Neural progenitor cell (in vitro differentiated cells): Measurements from ENCODE around the gene CKS2. TPM values are rescaled to one million over a fixed set of nuclear protein-coding genes. Genes with fewer than 3 reads are reported as not detected.
"Not testable (repeated sequence)": the region's sequence is repeated elsewhere in the genome, so short reads cannot be mapped to it uniquely, and the experiment has no call there.

ENCODE experiments used
- DNase-seq: peaks from one replicate; pipeline ENCODE4 v3.0.0-alpha.2; 2016; ENCODE audit warnings: low spot score
- H2AFZ ChIP-seq: fragments of 200-600 bp; sonication (generic); replicated peaks from 2 replicates; pipeline ENCODE4 v1.6.1; 2016; ENCODE audit warnings: antibody characterized with exemption
- H3F3A ChIP-seq: fragments of 200-600 bp; sonication (generic); 2 replicates; pipeline ENCODE4 v1.6.1; 2016; ENCODE audit warnings: antibody characterized with exemption, low read depth
- H3K27ac ChIP-seq: fragments of 200-600 bp; sonication (generic); 2 replicates; pipeline ENCODE4 v1.5.1; 2016; ENCODE audit warnings: mild to moderate bottlenecking
- H3K27me3 ChIP-seq: fragments of 200-600 bp; sonication (generic); 2 replicates; pipeline ENCODE4 v1.6.1; 2016; ENCODE audit warnings: mild to moderate bottlenecking, moderate library complexity
- H3K36me3 ChIP-seq: fragments of 200-600 bp; sonication (generic); 2 replicates; pipeline ENCODE4 v1.5.1; 2016
- H3K4me1 ChIP-seq: fragments of 200-600 bp; sonication (generic); 2 replicates; pipeline ENCODE4 v1.6.1; 2016; ENCODE audit warnings: mixed run types
- H3K4me2 ChIP-seq: fragments of 200-600 bp; sonication (generic); 2 replicates; pipeline ENCODE4 v1.6.1; 2016
- H3K4me3 ChIP-seq: fragments of 200-600 bp; sonication (generic); 2 replicates; pipeline ENCODE4 v1.5.1; 2016
- H3K79me2 ChIP-seq: fragments of 200-600 bp; sonication (generic); 2 replicates; pipeline ENCODE4 v1.6.1; 2016; ENCODE audit warnings: low read depth
- H3K9ac ChIP-seq: fragments of 200-600 bp; sonication (generic); 2 replicates; pipeline ENCODE4 v1.6.1; 2016
- H3K9me3 ChIP-seq: fragments of 200-600 bp; sonication (generic); 2 replicates; pipeline ENCODE4 v1.5.1; 2016; ENCODE audit warnings: low read depth
- H4K20me1 ChIP-seq: fragments of 200-600 bp; sonication (generic); 2 replicates; pipeline ENCODE4 v1.6.1; 2016; ENCODE audit warnings: low read depth
- H3K27ac Mint-ChIP-seq: 3 replicates; pipeline ENCODE4 v1.8.0; 2021; ENCODE audit warnings: mixed read lengths
- H3K27me3 Mint-ChIP-seq: 2 replicates; pipeline ENCODE4 v1.8.0; 2022; ENCODE audit warnings: low read depth, mild to moderate bottlenecking, inconsistent platforms, moderate library complexity, mixed read lengths; ENCODE audit not compliant: insufficient read depth
- H3K36me3 Mint-ChIP-seq: 3 replicates; pipeline ENCODE4 v1.8.0; 2021; ENCODE audit warnings: mixed read lengths
- H3K4me1 Mint-ChIP-seq: 3 replicates; pipeline ENCODE4 v1.8.0; 2021; ENCODE audit warnings: mixed read lengths
- H3K4me3 Mint-ChIP-seq: 3 replicates; pipeline ENCODE4 v1.8.0; 2021; ENCODE audit warnings: mild to moderate bottlenecking, moderate library complexity, mixed read lengths
- H3K9me3 Mint-ChIP-seq: 3 replicates; pipeline ENCODE4 v1.8.0; 2020; ENCODE audit warnings: mixed read lengths
- EZH2 ChIP-seq: fragments of 200-600 bp; sonication (generic); IDR thresholded peaks from 2 replicates; pipeline ENCODE4 v1.6.1; 2017; ENCODE audit warnings: antibody characterized with exemption, mild to moderate bottlenecking, moderate library complexity
- EZH2phosphoT487 ChIP-seq: fragments of 200-600 bp; sonication (generic); IDR thresholded peaks from 2 replicates; pipeline ENCODE4 v1.6.1; 2017; ENCODE audit warnings: antibody characterized with exemption
- total RNA-seq: library from RNA; depleted of rRNA; stranded (reverse); fragments of >200 nt; gene quantifications from 2 replicates; pipeline ENCODE4 v1.2.3, GENCODE V29; 2015; ENCODE audit warnings: low replicate concordance
- TF ChIP-seq, protein P1 (sequence below): fragments of 200-600 bp; sonication (generic); IDR thresholded peaks from 2 replicates; pipeline ENCODE4 v1.5.1; 2017; ENCODE audit warnings: antibody characterized with exemption, mild to moderate bottlenecking

The CKS2 gene
- total RNA-seq, 1 donor from 2014 or later = 741 TPM

DNA sequence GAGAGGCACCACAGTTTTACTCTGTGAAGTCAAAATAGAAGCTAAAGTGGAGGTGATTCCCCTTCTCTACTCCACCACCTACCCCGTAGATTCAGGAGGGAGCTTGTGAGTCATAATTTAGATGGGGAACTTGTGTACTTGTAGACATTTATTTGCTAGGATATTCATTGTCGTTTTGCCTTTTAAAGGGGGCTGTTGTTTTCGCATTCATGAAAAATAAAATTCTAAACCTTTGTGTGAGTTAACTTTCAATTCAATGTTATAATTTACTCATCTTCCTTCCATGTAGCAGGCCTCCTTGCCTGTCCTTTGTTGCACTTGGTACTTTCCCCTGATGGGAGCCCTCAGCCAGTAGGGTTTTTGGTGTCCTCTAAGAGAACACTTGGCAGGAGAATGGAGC lies 29.3 kb downstream of the CKS2 start:
- Histone ChIP-seq H3K4me2 (no peak overlapping the region), H3K9me3 (no peaks in the 10 kb centered on the region), H3K4me1 (no peaks in the 10 kb centered on the region), H4K20me1 (peaks cover 6% of the 10 kb centered on the region), H3F3A (no peaks in the 10 kb centered on the region), H2AFZ (no peak overlapping the region), H3K27me3 (no peaks in the 10 kb centered on the region), H3K36me3 (peaks cover 22% of the 10 kb centered on the region), H3K4me3 (no peak overlapping the region), H3K9ac (no peak overlapping the region), H3K27ac (no peak overlapping the region), H3K79me2 (peaks cover 7% of the 10 kb centered on the region)
- no peak for DNase-seq
- TF ChIP-seq EZH2phosphoT487 (no peak), EZH2 (no peak)
- TF ChIP-seq, protein P1, sequence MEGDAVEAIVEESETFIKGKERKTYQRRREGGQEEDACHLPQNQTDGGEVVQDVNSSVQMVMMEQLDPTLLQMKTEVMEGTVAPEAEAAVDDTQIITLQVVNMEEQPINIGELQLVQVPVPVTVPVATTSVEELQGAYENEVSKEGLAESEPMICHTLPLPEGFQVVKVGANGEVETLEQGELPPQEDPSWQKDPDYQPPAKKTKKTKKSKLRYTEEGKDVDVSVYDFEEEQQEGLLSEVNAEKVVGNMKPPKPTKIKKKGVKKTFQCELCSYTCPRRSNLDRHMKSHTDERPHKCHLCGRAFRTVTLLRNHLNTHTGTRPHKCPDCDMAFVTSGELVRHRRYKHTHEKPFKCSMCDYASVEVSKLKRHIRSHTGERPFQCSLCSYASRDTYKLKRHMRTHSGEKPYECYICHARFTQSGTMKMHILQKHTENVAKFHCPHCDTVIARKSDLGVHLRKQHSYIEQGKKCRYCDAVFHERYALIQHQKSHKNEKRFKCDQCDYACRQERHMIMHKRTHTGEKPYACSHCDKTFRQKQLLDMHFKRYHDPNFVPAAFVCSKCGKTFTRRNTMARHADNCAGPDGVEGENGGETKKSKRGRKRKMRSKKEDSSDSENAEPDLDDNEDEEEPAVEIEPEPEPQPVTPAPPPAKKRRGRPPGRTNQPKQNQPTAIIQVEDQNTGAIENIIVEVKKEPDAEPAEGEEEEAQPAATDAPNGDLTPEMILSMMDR = no peak
- Mint-ChIP-seq H3K27me3 (peaks cover 4% of the 10 kb centered on the region), H3K27ac (no peak overlapping the region), H3K4me1 (no peaks in the 10 kb centered on the region), H3K4me3 (no peak overlapping the region), H3K36me3 (peaks cover 54% of the 10 kb centered on the region), H3K9me3 (no peaks in the 10 kb centered on the region)

DNA sequence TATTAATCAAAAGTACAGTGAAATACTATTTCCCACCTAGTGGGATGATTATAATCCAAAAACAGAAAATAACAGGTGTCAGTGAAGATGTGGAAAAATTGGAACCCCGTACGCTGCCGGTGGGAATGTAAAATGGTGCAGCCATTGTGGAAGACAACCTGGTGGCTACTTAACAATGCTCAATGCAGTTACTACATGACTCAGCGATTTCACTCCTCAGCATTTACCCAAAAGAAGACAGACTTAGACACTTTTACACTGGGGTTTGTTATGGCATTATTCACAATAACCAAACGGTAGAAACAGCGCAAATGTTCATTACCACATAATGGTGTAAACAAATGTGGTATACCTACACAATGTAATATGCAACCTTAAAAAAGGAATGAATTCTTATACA lies 31.2 kb downstream of the CKS2 start:
- Mint-ChIP-seq H3K27me3 (peaks cover 4% of the 10 kb centered on the region), H3K4me3 (no peak overlapping the region), H3K4me1 (no peaks in the 10 kb centered on the region), H3K9me3 (no peaks in the 10 kb centered on the region), H3K36me3 (peaks cover 70% of the 10 kb centered on the region), H3K27ac (no peak overlapping the region)
- H3K9ac ChIP-seq = no peak overlapping the region
- no peak for DNase-seq
- H4K20me1 ChIP-seq = peaks cover 9% of the 10 kb centered on the region
- no peak overlapping the region for H3K27ac ChIP-seq
- H3K9me3 ChIP-seq = no peaks in the 10 kb centered on the region
- H3K4me3 ChIP-seq = no peak overlapping the region
- no peaks in the 10 kb centered on the region for H3F3A ChIP-seq
- no peak overlapping the region for H3K4me2 ChIP-seq
- TF ChIP-seq EZH2phosphoT487 = no peak
- TF ChIP-seq, protein P1 = no peak
- no peak for TF ChIP-seq EZH2
- no peak overlapping the region for H2AFZ ChIP-seq
- H3K4me1 ChIP-seq = no peaks in the 10 kb centered on the region
- H3K27me3 ChIP-seq = no peaks in the 10 kb centered on the region
- peaks cover 7% of the 10 kb centered on the region for H3K79me2 ChIP-seq
- H3K36me3 ChIP-seq = peaks cover 22% of the 10 kb centered on the region

DNA sequence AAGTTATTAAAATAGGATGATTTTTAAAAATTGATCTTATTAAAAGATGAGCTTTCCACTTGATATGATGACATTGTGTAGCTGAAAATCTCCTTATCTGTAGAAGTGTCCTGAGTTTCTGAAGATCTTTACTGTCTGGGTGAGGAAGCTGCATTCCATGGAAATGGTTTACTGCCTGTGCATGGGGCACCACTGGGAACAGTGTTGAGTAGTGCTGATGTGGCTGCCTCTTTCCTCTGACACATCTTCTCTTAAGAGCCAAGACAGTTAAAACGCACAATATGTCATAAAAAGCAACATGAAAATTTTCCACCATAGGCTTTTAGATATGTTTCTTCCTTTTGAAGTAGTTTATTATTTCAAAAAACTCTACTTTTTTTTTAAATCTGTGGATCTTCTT lies 32.0 kb downstream of the CKS2 start:
- Histone ChIP-seq H2AFZ (no peak overlapping the region), H3K27ac (no peak overlapping the region), H3K27me3 (no peaks in the 10 kb centered on the region), H3K4me2 (no peak overlapping the region), H3K9ac (no peak overlapping the region), H3K4me1 (no peaks in the 10 kb centered on the region), H3K36me3 (peaks cover 21% of the 10 kb centered on the region), H3F3A (no peaks in the 10 kb centered on the region), H4K20me1 (peaks cover 9% of the 10 kb centered on the region), H3K9me3 (no peaks in the 10 kb centered on the region), H3K79me2 (peaks cover 7% of the 10 kb centered on the region), H3K4me3 (no peak overlapping the region)
- H3K4me3 Mint-ChIP-seq = no peak overlapping the region
- H3K36me3 Mint-ChIP-seq = peaks cover 74% of the 10 kb centered on the region
- no peaks in the 10 kb centered on the region for H3K4me1 Mint-ChIP-seq
- H3K9me3 Mint-ChIP-seq = no peaks in the 10 kb centered on the region
- TF ChIP-seq, protein P1 = no peak
- TF ChIP-seq EZH2phosphoT487 (no peak), EZH2 (no peak)
- no peak overlapping the region for H3K27ac Mint-ChIP-seq
- H3K27me3 Mint-ChIP-seq = peaks cover 4% of the 10 kb centered on the region
- DNase-seq = no peak

DNA sequence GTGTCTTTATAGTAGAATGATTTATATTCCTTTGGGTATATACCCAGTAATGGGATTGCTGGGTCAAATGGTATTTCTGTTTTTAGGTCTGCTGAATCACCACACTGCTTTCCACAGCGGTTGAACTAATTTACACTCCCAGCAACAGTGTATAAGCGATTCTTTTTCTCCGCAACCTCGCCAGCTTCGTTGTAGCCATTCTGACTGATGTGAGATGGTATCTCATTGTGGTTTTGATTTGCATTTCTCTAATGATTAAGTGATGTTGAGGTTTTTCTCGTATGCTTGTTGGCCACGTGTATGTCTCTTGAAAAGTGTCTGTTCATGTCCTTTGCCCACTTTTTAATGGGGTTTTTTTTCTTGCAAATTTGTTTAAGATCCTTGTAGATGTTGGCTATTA lies 32.8 kb downstream of the CKS2 start:
- H3K9ac ChIP-seq, H3K9me3 Mint-ChIP-seq, H3K27me3 Mint-ChIP-seq, H3K4me1 Mint-ChIP-seq, H3K4me3 Mint-ChIP-seq, H3K9me3 ChIP-seq, H3K27me3 ChIP-seq, H3K4me1 ChIP-seq, H3K79me2 ChIP-seq, DNase-seq, H2AFZ ChIP-seq, H3K4me3 ChIP-seq, H3F3A ChIP-seq, H3K27ac Mint-ChIP-seq, H4K20me1 ChIP-seq, H3K4me2 ChIP-seq, H3K27ac ChIP-seq: not testable (repeated sequence)
- peaks cover 76% of the 10 kb centered on the region for H3K36me3 Mint-ChIP-seq
- peaks cover 15% of the 10 kb centered on the region for H3K36me3 ChIP-seq
